HG03108 (cell line): ENCODE data around the gene VPS33B.
"Not testable (repeated sequence)": the region's sequence is repeated elsewhere in the genome, so short reads cannot be mapped to it uniquely, and the experiment has no call there.

Experiments
- ATAC-seq: cut with Tn5 transposase; IDR thresholded peaks from one replicate; pipeline ENCODE4 v1.9.1; 2021; ENCODE audit warnings: moderate library complexity; ENCODE audit not compliant: unreplicated experiment

Gene VPS33B

DNA sequence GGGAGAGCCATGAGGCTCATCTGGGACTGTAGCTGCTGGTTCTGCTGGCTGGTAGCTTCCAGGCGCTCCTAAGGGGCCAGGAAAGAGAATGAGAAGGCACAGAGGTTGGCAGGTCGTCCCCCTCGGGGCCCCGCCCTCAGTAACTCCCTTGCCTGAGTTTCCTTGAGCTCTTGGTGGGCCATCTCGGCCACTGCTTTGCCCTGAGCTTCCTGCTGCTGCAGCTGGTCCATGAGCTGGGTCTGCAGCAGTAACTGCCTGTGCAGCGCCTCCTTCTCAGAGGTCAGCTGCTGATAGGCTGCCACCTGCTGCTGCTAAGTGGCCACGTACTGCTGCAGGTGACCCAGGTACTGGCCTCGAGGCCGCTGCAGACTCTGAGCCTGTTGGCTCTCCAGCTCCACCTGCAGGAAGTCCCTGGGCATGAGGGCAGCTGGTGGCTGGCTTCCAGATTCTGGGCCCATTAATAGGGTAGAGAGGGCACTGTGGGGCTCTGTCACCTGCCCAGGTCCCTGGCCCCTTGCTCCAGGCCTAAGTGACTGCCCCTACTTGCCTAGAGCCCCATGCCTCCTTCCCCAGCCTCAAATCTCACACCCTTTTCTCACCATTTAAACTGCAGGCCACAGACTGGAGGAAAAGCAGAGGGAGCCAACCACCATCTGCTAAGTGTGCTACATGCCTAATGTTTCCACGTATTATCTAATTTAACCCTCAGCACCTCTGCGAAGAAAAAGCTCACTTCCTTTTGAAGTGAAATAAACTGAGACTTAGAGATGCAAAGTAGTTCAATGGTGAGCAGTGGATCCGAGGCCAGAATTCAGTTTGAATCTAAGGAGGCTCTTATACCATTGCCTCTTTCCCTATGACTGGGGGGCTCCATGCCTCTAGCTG is 10.8 kb upstream of the VPS33B start:
- no peak for ATAC-seq

DNA sequence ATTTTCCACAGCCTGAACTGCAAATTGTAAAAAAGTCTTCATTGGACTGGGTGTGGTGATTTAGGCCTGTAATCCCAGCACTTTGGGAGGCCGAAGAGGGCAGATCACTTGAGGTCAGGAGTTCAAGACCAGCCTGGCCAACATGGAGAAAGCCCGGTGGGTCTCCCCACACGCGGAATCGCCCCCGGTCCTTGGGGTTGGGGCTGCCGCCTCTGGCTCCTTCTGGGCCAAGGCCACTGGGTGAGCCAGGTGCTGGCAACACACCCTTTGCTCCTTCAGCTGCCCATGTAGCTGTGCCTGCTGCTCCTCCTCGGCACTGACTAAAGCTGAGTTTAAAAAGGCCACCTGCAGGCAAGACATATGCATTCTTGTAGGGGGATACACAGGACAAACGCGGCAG is 9.4 kb upstream of the VPS33B start:
- ATAC-seq: no peak

DNA sequence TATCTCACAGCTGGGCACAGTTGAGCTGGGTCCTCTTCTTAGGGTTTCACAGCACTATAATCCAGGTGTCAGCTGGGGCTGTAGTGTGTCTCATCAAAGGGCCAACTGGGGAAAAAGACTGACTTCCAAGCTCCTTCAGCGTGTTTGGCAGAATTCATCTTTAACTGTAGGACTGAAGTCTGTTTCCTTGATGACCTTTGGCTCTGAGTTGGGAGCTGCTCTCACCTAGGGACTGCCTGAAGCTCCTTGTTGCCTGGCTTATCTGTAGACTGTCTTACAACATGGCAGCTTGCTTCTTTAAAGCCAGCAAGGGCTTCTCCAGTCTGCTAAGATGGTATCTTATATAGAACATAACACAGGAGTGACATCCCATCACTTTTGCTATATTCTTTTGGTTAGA is 5.3 kb upstream of the VPS33B start:
- ATAC-seq: no peak

DNA sequence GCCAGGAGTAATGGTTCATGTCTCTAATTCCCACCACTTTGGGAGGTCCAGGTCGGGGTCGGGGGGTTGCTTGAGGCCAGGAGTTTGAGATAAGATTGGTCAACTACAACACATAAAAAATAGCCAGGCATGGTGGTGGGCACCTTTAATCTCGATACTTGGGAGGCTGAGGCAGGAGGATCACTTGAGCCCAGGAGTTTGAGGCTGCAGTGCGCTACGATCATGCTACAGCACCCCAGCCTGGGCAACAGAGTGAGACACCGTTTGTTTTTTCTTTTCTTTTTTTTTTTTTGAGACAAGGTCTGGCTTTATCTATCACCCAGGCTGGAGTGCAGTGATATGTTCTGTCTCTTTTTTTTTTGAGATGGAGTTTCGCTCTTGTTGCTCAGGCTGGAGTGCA is 1.3 kb upstream of the VPS33B start:
- no peak for ATAC-seq

DNA sequence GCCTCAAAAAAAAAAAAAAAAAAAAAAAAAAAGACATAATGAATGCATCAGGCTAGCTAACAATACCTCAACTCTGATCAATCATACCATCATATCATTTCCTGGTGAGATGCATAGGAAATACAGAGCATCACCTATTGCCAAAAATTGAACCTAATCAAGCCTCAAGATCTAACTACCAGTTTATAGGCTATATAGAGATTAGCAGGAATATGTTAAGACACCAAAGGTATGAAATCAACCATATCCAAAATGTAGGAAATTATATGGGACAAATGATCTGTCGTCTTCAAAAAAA is 387 bp upstream of the VPS33B start:
- ATAC-seq: no peak

DNA sequence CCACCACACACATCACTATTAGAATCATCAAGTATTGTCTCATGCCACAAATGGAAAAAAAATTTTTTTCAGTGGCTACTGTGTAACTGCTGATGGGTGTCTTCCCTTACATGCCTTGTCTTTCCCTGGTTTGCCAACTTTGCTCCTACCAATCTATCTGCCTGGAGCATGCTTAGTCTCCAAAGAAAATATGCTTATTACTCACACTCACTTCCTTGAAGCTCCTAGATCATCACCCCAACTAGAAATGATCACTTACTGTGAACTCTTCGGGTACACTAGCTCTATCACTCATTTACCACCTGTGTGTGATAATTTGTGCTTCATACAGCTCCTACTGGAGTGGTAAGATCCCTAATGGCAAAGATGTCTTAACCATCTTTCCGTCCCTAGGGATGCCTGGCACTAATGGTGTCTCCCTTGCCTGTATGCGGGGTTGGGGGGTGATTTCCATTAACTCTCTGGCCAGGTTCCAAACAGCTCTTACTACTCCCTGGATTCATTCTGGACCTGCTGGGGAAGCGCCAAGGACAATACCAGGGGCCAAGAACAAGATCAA is 799 bp downstream of the VPS33B start:
- ATAC-seq: no peak

DNA sequence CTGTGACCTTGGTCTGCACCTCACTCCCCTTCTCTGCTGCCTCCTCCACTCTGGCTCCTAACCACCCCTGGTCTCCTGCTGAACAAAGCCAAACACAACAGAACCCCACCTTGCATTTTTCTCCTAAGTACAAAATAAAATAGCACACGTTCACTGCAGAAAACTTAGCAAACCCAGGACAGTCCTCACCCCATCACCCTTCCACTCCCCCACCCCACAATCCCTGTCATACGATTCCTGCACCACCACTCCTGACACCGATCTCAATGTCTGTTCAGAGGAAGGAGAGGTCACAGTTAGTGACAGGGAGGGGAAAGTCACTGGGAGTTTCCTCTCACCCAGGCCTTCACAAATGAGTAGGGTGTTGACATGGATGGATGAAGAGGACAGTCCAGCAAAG is 4.2 kb downstream of the VPS33B start:
- ATAC-seq: no peak

DNA sequence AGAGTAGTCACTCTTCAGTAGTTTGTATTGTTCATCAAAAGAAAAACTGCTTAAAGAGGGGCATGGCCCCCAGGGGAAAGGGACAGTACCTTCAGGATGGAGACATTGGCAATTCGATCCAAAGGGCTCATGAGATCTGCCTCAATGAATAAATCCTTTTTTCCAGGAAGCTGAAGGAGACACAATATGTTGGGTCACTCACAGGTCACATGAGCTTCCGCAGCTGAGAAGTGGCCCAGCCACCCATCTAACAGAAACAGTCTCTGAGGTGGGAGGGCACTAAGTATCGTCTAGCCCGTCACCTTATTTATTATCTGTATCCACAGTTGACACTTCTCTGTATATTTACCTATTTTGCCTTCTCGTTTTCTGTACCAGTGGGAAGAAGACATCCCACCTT is 4.7 kb downstream of the VPS33B start:
- ATAC-seq: no peak

DNA sequence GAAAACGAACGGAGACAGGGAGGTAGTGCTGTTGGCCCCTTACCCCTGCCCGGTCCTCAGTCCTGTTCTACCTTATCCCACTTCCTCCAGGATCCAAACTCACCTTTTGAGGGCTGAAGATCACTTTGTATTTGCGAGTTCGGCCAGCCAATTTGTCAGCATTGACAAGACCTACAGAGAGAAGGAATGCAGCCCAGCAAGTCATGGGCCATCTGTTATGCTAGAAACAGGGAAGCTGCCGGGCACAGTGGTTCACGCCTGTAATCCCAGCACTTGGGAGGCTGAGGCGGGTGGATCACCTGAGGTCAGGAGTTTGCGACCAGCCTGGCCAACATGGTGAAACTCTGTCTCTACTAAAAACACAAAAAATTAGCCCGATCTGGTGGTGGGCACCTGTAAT is 8.7 kb downstream of the VPS33B start:
- not testable (repeated sequence) for ATAC-seq

DNA sequence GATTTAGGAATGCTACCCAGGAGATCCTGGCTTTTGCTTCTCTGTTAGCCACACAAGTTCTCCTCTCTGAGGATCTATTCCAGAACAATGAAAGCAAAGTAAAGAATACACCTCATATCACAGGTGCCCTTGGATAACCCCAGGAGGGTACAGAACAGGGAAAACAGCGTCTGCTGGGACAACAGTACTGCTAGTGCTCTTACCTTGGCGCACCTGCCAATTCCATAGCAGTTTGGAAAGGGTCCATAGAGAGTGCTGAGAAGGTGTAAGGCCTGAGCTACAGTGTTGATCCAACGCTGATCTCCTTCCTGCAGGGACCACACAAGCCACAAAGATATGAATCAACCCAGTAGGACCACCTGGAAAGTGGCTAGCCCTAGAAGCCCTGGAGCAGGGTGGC is 15.1 kb downstream of the VPS33B start:
- ATAC-seq: no peak

DNA sequence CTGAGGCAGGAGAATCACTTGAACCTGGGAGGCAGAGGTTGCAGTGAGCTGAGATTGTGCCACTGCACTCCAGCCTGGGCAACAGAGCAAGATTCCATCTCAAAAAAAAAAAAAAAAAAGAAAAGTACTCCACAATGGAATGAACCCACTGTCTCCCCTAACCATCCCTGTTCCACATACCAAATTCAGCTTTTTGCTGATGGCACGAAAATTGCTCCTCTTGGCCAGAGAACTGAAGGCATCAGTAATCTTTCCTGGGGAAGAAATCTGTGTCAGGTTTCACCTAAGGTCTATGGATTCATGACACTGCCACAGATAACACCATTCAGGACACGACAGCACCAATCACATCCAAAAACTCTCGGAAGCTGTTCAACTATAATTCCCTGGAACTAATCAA is 21.2 kb downstream of the VPS33B start:
- ATAC-seq: no peak

DNA sequence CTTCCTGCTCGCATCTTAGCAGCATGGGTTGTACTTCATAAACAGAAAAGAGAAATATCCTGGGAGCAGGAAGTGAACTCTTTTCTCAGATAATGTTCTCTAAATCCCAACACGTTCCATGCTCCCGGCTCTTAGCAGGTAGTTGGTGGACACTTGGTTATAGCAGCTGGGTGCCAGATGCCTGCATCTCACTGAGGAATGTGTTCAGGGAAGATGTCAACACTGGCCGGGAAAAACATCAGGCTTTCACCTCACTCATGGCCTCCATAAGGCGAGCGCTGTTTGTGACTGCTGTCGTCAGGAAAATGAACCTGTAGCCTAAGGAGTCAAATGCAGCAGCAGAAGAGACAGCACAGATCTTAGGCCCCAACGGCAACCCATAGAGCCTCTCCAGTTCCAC is 23.7 kb downstream of the VPS33B start:
- ATAC-seq: no peak

DNA sequence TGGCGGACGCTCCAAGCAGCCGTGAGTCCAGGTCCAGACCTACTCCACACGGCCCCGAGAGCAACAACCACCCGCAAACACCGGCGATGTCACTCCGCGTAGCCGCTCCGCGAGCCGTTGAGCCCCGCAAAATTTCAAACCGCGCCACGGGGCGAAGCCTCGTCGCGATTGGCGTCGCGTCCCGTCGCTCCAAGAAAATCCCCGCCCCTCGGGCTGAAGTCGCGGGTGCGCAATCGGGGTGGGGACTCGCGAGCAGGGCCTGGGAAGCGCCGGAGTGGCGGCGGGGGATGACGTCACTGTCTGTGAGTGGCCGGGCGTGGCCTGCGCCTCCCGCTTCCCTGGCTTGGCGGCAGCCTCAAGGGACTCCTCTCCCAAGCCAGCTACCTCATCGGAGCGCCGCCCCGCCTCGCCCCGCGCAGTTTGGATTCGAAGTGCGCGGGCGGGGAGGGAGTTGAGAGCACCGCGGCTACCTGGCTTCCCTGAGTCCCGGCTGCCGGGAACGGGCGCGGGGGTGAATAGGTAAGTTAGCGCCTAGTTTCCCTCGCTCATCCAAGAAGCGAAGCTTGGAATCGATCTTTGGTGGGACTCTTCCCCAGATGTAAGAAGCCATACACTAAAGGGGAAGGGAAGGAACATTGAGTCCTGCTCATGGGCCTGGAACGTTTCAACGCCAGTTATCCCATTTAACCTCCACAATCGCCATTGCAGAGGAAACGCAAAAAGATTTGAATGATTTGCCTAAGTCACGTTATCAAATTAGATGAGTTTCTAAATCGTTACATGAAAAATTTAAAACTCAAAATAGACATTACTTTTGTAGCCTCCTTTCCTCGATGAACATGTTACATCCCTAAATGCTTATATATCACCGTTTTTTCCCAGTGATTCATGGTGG is 27.7 kb downstream of the VPS33B start, which contains the start of gene PRC1:
Gene PRC1, minus strand, starts transcription at position 119 of the 895 bp plus-strand sequence. Its CDS starts 118 bp downstream, at position 1.
- ATAC-seq: peak; percentile 96

DNA sequence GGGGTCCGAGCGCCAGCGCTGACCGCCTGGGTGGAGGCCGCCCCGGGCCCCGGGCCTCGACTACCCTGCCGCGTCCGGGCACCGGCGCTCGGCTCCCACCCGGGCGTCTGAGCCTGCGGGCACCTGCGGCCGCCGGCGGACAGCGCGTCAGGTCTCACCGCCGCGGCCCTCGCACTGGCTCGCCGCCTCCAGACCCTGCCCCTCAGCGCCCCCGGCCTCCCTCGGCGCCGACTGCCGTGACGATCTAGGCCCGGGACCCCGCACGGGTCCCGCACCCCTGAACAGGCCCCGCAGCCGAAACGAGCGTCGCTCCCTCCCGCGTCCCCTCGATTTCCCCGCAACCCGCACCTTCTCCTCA is 28.4 kb downstream of the VPS33B start:
- no peak for ATAC-seq

DNA sequence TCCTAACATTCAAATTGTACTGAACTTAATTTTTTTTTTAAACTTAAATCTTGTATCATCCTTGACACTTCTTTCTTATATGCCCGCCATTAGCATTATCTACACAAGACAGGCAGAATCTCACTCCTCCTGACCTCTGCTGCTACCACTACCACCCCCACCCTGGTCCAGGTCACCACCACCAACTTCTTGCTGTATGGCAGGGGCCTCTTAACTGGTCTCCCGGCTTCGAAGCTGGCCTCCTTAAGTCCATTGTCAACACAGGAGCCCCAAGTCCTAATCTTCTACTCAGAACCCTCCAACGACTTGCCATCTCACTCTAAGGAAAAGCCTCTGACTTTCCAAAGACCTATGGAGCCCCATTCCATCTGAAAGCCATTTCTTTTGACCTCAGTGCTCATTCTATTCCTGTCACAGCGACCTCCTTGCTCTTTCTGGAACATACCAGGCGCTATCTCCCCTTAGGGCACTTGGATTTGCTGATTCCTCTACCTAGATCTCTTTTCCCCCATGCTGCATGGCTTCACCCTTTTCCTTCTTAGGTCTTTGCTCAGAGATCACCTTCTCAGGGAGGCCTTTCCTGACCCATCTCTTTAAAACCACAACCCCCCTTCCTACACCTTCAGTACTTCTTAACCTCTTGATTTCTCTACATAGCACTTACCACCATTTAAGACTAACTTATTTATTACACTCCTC is 30.7 kb downstream of the VPS33B start:
- ATAC-seq: no peak

DNA sequence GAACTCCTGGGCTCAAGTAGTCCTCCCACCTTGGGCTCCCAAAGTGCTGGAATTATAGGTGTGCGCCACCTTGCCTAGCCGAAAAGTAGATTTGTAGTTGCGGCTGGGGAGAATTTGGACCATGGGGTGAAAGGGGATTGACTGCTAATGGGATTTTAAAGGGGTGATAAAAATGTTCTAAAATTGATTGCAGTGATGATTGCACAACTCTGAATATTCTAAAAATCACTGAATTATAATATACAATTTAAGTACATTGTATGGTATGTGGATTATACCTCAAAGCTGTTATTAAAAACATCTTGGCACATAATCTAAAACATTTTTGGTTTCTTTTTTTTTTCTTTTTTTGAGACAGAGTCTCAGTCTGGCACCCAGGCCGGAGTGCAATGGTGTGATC is 31.9 kb downstream of the VPS33B start:
- no peak for ATAC-seq

DNA sequence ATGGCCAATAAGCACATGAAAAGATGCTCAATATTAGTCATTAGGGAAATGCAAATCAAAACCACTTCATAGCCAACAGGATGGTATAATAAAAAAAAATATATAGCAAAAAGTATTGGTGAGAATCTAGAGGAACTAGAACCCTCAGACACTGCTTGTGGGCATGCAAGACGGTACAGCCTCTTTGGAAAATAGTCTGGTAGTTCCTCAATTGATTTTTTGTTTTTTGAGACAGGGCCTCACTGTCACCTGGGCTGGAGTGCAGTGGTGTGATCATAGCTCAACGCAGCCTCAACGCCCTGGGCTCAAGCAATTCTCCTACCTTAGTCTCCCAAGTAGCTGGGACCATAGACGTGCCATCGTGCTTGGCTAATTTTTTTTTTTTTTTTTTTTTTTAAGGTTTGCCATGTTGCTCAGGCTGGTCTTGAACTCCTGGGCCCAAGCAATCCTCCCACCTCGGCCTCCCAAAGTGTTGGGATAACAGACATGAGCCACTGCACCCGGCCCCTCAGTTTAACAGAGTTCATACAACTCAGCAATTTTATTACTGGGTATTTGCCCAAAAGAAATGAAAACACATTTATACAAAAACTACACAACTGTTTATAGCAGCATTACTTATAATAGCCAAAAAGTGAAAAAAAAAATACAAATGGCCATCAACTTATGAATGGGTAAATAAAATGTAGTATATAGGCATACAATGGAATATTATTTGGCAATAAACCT is 33.2 kb downstream of the VPS33B start:
- ATAC-seq: no peak

DNA sequence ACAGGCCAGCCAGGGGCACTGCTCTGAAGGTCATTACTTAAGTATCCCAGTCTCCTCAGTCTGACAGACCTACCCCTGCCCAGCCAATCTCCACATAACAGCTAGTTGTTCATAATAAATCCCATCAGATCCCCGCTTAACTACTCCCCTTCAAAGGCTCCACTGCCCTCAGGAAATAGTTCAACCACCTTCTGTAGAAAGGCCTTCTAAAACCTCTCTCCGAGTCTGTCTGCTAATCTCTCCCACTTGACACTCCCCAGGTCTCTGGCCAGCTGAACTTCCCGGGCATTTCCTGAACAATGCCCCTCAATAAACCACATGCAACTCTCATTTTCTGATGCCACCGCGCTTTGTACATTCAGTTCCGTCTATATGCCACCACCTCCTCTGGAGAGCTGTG is 34.1 kb downstream of the VPS33B start:
- ATAC-seq: no peak

DNA sequence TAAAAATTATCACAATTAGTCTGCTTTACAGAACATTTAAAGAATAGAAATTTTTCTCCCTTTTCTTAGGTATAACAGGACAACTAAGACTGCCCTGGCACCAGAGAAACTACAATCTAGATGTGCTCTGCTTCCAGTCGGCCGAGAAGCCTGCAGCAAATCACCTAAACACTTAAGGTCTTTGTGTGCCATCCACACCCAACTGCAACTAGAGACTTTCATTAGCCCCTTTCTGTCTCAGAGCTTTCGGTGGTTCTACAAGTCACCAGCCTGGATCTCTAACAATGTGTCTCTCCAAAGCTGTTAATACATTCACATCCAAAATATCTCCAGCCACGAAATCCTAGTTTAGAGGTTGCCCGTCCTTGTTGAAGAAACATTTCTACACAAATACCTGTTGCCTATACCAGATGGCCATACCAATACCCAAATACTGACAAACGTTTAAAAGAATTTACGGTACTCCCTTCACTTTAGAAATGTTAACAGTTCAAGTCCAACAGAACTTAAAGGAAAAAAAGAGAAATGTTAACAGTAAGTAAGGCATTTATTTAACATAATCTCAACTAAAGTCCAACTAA is 34.7 kb downstream of the VPS33B start:
- no peak for ATAC-seq

DNA sequence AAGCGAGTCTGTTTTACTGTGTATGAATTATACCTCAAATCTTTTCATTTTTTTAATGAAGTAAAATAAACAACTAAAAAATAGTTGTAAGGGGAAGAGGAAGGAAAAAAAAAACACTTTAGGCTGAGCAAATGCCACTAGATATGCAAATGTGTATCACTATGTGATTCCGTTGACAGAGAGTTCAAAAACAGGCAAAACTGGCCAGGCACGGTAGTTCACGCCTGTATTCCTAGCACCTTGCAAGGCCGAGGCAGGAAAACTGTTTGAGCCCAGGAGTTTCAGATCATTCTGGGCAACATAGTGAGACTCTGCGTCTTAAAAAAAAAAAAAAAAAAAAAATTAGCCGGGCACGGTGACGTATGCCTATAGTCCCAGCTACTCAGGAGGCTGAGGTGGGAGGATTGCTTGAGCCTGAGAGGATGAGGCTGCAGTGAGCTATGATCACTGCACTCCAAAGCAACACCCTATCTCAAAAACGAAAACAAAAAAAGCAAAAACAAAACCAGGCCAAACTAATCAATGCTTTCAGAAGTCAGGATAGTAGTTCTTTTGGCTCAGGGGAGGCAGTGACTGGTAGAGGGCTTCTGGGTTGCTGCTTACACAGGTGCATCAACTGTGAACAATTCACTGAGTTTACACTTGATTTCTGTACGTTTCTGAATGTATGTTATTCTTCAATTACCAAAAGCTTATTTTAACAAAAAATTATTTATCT is 35.4 kb downstream of the VPS33B start:
- ATAC-seq: no peak
